Activated T-helper 2 cell treated with anti-CD3 and anti-CD28 coated beads, Interferon-gamma antibody, Interleukin-2, Interleukin-4, amounts not matched to agents 10 μg/mL and 5 μg/mL and 100 μg/mL, durations not matched to agents 14 hours and 24 hours and 36 hours (primary cell): ENCODE measurements around the gene WDR36. TPM values are rescaled to one million over a fixed set of nuclear protein-coding genes. Genes with fewer than 3 reads are reported as not detected.
"Not testable (repeated sequence)": the region's sequence is repeated elsewhere in the genome, so short reads cannot be mapped to it uniquely, and the experiment has no call there.

Source experiments
- DNase-seq: peaks from one replicate; pipeline ENCODE4 v3.0.0; 2021; ENCODE audit warnings: low spot score
- H3K27ac Mint-ChIP-seq: one replicate; pipeline ENCODE4 v1.8.0; 2021; ENCODE audit warnings: mixed read lengths
- H3K27me3 Mint-ChIP-seq: one replicate; pipeline ENCODE4 v1.8.0; 2021; ENCODE audit warnings: low read depth, mixed read lengths
- H3K36me3 Mint-ChIP-seq: one replicate; pipeline ENCODE4 v1.8.0; 2021; ENCODE audit warnings: low read depth, mixed read lengths
- H3K4me1 Mint-ChIP-seq: one replicate; pipeline ENCODE4 v1.8.0; 2021; ENCODE audit warnings: low read depth, mixed read lengths
- H3K4me3 Mint-ChIP-seq: one replicate; pipeline ENCODE4 v1.8.0; 2021; ENCODE audit warnings: low read depth, mild to moderate bottlenecking, moderate library complexity, mixed read lengths
- H3K9me3 Mint-ChIP-seq: one replicate; pipeline ENCODE4 v1.8.0; 2021; ENCODE audit warnings: mixed read lengths
- intact Hi-C: fragments of 100-400 bp; cut with micrococcal nuclease; formaldehyde crosslinking; loops from one replicate; pipeline ENCODE4 v1.15.1; 2023
- total RNA-seq: library from RNA; stranded (reverse); gene quantifications from 2 replicates; pipeline ENCODE4 v1.2.3, GENCODE V29; 2022

Gene WDR36
- total RNA-seq, 1 donor from 2014 or later = 79.9 TPM

DNA sequence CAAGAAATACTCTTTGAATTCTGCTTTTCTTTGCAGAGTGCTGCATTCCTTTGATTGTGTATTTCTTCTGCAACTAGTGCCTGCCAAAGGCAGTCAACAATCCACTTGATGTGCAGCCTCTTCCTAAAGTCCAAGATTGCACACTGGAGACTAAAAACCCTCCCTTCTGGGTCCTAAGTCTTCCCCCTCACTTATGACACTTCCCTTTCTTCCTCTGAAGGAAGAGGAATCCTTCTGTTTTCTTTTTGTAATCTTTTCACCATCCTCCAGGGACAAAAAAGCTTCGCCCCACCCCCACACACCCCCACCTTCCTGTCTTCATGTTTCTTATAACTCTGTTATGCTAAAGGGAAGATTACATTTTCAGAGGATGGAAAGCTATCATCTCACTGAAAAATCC, 39.9 kb downstream of the WDR36 start:
- intact Hi-C loops = no loop called here
- no peak overlapping the region for H3K4me3 Mint-ChIP-seq
- no peak for DNase-seq

DNA sequence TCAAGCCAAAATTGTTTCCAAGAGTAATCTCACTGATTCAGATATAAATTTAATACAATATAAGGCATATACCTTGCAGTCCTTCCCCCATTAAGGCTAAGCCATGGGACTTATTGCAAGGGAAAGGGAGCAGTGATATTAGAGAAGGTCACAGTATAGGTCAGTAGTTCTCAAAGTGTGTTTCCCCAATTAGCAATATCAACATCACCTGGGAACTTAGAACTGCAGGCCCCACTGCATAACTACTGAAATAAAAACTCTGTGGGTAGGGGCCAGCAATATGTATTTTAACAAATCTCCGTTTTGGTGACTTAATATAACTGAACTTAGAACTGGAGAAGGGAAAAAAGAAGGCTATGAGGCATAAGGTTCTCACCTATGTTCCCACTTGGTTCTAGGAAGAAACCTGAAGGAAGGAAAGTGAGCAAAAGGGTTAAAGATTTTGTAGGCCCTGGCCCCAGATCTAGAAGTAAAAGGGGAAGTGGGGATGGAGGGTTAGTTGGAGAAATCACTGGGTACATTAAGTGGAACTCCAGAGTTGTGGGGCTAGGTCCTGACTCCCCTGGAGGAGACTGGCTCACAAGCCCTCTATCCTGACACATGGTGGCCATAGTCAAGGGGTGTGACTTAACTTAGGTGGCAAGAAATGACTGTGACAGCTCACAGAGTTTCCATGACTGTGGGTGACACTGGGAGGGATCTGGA, 40.7 kb downstream of the WDR36 start:
- intact Hi-C loops = no loop called here
- Mint-ChIP-seq H3K36me3 (peaks cover 14% of the 10 kb centered on the region), H3K27ac (no peak overlapping the region), H3K4me1 (peaks cover 13% of the 10 kb centered on the region), H3K27me3 (no peaks in the 10 kb centered on the region), H3K4me3 (no peak overlapping the region), H3K9me3 (no peaks in the 10 kb centered on the region)
- DNase-seq = no peak

More for the DNA sequence above, 39.9 kb downstream of the WDR36 start:
- Mint-ChIP-seq H3K27ac (no peak overlapping the region), H3K4me1 (peaks cover 13% of the 10 kb centered on the region), H3K27me3 (no peaks in the 10 kb centered on the region), H3K36me3 (peaks cover 22% of the 10 kb centered on the region), H3K9me3 (no peaks in the 10 kb centered on the region)

DNA sequence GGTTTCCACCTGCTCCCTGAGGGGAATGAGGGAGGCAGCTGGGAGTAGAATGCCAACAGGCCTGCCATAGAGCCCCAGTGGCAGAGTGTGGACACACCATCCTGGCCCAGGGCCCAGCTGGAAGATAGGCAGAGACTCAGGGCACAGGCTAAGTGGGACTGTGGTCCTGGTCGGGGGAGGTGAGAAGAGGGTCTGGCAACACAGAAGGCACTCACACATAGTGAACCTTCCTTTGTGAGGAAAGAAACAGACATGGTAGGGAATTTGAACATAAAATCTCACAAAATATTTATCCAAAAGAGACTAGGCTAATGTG, 41.2 kb downstream of the WDR36 start:
- Mint-ChIP-seq H3K27ac (no peak overlapping the region), H3K9me3 (no peaks in the 10 kb centered on the region), H3K4me3 (no peak overlapping the region), H3K4me1 (peaks cover 15% of the 10 kb centered on the region), H3K27me3 (no peaks in the 10 kb centered on the region), H3K36me3 (peaks cover 12% of the 10 kb centered on the region)
- no peak for DNase-seq
- intact Hi-C loops = no loop called here

DNA sequence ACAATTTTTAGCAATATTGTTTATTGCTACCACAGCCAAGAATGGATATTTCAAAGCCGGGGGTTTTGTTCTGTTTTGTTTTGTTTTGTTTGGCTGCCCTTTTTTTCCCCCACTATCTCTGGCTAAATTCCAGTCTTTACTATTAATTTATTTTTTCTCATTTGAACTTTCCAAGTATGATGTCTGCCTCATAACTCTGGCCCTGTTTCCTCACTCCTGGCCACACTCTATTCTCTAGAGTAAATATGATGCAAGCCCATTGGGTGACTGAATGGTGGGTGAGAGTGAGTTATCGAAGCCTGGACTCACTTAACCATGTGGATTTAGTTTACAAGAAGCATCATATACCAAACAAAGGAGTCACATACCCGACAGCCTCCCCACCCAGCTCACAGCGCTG, 41.9 kb downstream of the WDR36 start:
- DNase-seq = no peak
- no peaks in the 10 kb centered on the region for H3K9me3 Mint-ChIP-seq
- H3K27me3 Mint-ChIP-seq = no peaks in the 10 kb centered on the region
- peaks cover 15% of the 10 kb centered on the region for H3K4me1 Mint-ChIP-seq
- no peak overlapping the region for H3K27ac Mint-ChIP-seq
- no peak overlapping the region for H3K4me3 Mint-ChIP-seq
- intact Hi-C loops = no loop called here
- peaks cover 5% of the 10 kb centered on the region for H3K36me3 Mint-ChIP-seq

GRCh38 chr5:111134864-111135263, 42.7 kb downstream of the WDR36 start:
- no peak overlapping the region for H3K27ac Mint-ChIP-seq
- no peak overlapping the region for H3K4me3 Mint-ChIP-seq
- no peaks in the 10 kb centered on the region for H3K9me3 Mint-ChIP-seq
- H3K4me1 Mint-ChIP-seq = peaks cover 15% of the 10 kb centered on the region
- no peaks in the 10 kb centered on the region for H3K27me3 Mint-ChIP-seq
- intact Hi-C loops = no loop called here
- H3K36me3 Mint-ChIP-seq = peaks cover 3% of the 10 kb centered on the region
- no peak for DNase-seq

DNA sequence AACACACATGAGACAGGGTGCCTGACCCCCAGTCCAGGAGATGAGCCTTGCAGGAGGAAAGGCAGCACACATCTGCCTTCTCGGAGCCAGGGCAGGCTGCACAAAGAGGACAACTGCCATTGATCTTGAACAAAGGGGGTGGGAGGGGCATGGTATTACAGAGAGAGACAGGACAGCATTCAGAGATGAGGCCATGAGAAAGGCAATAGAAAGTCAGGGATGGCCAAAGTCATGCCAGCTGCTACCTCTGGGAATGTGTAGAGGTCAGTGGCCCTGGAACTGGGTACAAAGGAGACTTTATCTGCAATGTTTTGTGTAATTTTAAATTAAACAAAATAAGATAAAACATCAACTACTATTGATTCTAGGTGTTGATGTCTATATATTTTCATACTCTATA, 43.2 kb downstream of the WDR36 start:
- intact Hi-C loops = no loop called here
- H3K4me1 Mint-ChIP-seq = peaks cover 15% of the 10 kb centered on the region
- H3K36me3 Mint-ChIP-seq = no peaks in the 10 kb centered on the region
- no peak overlapping the region for H3K27ac Mint-ChIP-seq
- no peak for DNase-seq
- no peaks in the 10 kb centered on the region for H3K27me3 Mint-ChIP-seq
- no peaks in the 10 kb centered on the region for H3K9me3 Mint-ChIP-seq
- H3K4me3 Mint-ChIP-seq = no peak overlapping the region

- Mint-ChIP-seq H3K4me1 (peaks cover 13% of the 10 kb centered on the region), H3K27me3 (no peaks in the 10 kb centered on the region), H3K4me3 (no peak overlapping the region), H3K27ac (no peak overlapping the region), H3K36me3 (no peaks in the 10 kb centered on the region), H3K9me3 (no peaks in the 10 kb centered on the region)
- DNase-seq = no peak
- intact Hi-C loops = no loop called here
Observed at GRCh38 chr5:111135946-111136345, 43.8 kb downstream of the WDR36 start.

- H3K9me3 Mint-ChIP-seq = no peaks in the 10 kb centered on the region
Observed at GRCh38 chr5:111138096-111138495, 45.9 kb downstream of the WDR36 start.

DNA sequence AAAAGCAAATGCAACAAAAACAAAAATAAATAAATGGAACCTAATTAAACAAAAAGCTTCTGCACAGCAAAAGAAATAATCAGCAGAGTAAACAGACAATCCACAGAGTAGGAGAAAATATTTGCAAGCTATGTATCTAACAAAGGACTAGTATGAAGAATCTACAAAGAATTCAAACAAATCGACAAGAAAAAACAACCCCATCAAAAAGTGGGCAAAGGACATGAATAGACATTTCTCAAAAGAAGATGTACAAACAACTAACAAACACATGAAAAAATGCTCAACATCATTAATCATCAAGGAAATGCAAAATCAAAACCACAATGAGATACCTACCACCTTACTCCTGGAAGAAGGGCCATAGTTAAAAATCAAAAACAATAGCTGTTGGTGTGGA, 49.3 kb downstream of the WDR36 start:
- H3K36me3 Mint-ChIP-seq, DNase-seq, H3K9me3 Mint-ChIP-seq, H3K27ac Mint-ChIP-seq, intact Hi-C loops, H3K27me3 Mint-ChIP-seq, H3K4me3 Mint-ChIP-seq: not testable (repeated sequence)
- H3K4me1 Mint-ChIP-seq = peaks cover 15% of the 10 kb centered on the region

More at GRCh38 chr5:111138096-111138495, 45.9 kb downstream of the WDR36 start:
- H3K27me3 Mint-ChIP-seq = no peaks in the 10 kb centered on the region
- peaks cover 2% of the 10 kb centered on the region for H3K4me1 Mint-ChIP-seq
- intact Hi-C loops = no loop called here
- no peaks in the 10 kb centered on the region for H3K36me3 Mint-ChIP-seq
- H3K4me3 Mint-ChIP-seq = no peak overlapping the region
- no peak for DNase-seq
- no peak overlapping the region for H3K27ac Mint-ChIP-seq

GRCh38 chr5:111142932-111143331, 50.8 kb downstream of the WDR36 start:
- Mint-ChIP-seq H3K27ac (no peak overlapping the region), H3K36me3 (no peaks in the 10 kb centered on the region), H3K4me1 (peaks cover 15% of the 10 kb centered on the region), H3K9me3 (no peaks in the 10 kb centered on the region), H3K4me3 (no peak overlapping the region), H3K27me3 (no peaks in the 10 kb centered on the region)
- no peak for DNase-seq
- intact Hi-C loops = no loop called here

DNA sequence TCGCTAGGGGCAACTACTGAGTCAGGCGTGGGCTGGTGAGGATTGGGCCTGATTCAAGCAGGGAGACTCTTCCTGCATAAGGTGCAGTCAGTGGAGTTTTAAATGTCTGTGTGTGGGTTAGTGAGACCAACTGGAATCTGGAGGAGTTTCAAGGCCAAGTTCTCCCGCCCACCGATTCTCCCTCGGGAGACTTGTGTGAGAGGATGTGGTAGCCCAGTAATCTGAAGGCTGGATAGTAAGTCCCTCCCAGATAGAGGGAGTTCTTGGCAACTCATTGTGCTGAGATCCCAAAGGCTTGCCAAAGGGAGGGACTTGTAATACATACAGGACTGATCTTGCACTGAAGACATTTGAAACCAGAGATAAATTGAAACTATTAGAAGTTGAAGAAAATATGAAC, 51.8 kb downstream of the WDR36 start:
- Mint-ChIP-seq H3K36me3 (no peaks in the 10 kb centered on the region), H3K9me3 (no peaks in the 10 kb centered on the region), H3K4me3 (no peak overlapping the region), H3K27me3 (no peaks in the 10 kb centered on the region), H3K27ac (no peak overlapping the region), H3K4me1 (peaks cover 12% of the 10 kb centered on the region)
- intact Hi-C loops = no loop called here
- no peak for DNase-seq

GRCh38 chr5:111144352-111144930, 52.3 kb downstream of the WDR36 start:
- no peak for DNase-seq
- Mint-ChIP-seq H3K9me3 (no peaks in the 10 kb centered on the region), H3K4me1 (peaks cover 12% of the 10 kb centered on the region), H3K27me3 (no peaks in the 10 kb centered on the region), H3K4me3 (no peak overlapping the region), H3K27ac (no peak overlapping the region), H3K36me3 (no peaks in the 10 kb centered on the region)
- intact Hi-C loops = no loop called here

DNA sequence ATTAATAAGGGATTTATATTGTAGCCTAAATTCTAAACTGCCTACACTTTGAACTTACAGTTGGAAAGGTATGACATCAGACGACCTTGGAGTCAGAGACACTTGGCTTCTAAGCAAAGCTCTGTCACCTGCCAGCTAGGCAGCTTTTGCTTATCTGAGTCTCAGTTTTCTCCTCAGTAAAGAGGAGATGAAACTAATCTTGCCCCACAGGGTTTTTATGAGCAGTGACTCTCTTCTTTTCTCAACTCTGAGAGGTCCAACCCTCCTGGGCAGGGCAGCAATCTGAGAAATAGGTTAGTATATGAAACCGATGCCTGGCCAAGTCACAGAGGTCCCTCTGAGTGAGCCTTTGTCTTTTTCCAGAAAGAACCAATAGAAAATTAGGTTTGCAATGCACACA, 53.9 kb downstream of the WDR36 start:
- intact Hi-C loops = no loop called here
- peaks cover 7% of the 10 kb centered on the region for H3K27me3 Mint-ChIP-seq
- H3K9me3 Mint-ChIP-seq = no peaks in the 10 kb centered on the region
- H3K36me3 Mint-ChIP-seq = no peaks in the 10 kb centered on the region
- H3K4me1 Mint-ChIP-seq = peaks cover 12% of the 10 kb centered on the region
- H3K27ac Mint-ChIP-seq = no peak overlapping the region
- no peak overlapping the region for H3K4me3 Mint-ChIP-seq
- DNase-seq = no peak
